ENCODE data around the gene SIRPB2. TPM values are rescaled to one million over a fixed set of nuclear protein-coding genes. Genes with fewer than 3 reads are reported as not detected.

The SIRPB2 gene
- total RNA-seq, 1 donor from 2014 or later: 8.6 TPM

DNA sequence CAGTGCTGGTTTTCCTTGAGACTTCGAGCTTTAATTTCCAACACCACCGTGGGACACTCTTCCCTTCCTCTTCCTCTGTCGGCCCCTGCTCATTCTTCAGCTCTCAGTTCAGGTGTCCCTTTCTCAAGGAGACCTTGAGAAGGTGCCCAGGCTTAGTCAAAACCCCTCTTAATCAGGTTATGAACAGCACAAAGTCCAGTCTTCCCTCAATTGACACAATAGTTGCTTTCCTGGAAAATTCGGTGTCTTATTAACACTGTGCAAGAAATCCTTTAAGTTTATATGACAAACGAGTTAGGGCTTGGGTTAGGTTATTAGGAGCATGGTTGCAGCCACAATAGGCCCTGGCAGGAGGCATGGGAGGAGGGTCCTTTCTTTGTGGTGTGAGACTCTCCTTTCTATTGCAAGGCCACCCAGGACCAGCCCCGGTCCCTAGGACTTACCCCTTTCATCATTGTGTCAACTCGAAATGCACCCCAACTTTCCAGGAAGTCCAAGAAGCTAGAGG lies 23.0 kb downstream of the SIRPB2 start:
- Histone ChIP-seq H3K4me3 (no peak overlapping the region), H3K4me1 (peaks cover 14 to 35% of the 10 kb centered on the region in 2 donors), H3K9me3 (no peaks in the 10 kb centered on the region), H3K27me3 (no peaks in the 10 kb centered on the region), H3K36me3 (peaks cover 0 to 13% of the 10 kb centered on the region in 2 donors), H3K27ac (no peak overlapping the region)
- TF ChIP-seq, protein P1, sequence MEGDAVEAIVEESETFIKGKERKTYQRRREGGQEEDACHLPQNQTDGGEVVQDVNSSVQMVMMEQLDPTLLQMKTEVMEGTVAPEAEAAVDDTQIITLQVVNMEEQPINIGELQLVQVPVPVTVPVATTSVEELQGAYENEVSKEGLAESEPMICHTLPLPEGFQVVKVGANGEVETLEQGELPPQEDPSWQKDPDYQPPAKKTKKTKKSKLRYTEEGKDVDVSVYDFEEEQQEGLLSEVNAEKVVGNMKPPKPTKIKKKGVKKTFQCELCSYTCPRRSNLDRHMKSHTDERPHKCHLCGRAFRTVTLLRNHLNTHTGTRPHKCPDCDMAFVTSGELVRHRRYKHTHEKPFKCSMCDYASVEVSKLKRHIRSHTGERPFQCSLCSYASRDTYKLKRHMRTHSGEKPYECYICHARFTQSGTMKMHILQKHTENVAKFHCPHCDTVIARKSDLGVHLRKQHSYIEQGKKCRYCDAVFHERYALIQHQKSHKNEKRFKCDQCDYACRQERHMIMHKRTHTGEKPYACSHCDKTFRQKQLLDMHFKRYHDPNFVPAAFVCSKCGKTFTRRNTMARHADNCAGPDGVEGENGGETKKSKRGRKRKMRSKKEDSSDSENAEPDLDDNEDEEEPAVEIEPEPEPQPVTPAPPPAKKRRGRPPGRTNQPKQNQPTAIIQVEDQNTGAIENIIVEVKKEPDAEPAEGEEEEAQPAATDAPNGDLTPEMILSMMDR (IDR thresholded peaks at IDR 0.05): no peak
- no peak for DNase-seq (ENCODE audit: low spot score in 2 of 2)
- intact Hi-C loops (cut with DNase I): loop anchor here (5.0 to 10.0 kb wide), 6 partner anchors 337 to 1187 kb away; partner anchors contain the start of genes FAM110A, NOP56 and SRXN1

DNA sequence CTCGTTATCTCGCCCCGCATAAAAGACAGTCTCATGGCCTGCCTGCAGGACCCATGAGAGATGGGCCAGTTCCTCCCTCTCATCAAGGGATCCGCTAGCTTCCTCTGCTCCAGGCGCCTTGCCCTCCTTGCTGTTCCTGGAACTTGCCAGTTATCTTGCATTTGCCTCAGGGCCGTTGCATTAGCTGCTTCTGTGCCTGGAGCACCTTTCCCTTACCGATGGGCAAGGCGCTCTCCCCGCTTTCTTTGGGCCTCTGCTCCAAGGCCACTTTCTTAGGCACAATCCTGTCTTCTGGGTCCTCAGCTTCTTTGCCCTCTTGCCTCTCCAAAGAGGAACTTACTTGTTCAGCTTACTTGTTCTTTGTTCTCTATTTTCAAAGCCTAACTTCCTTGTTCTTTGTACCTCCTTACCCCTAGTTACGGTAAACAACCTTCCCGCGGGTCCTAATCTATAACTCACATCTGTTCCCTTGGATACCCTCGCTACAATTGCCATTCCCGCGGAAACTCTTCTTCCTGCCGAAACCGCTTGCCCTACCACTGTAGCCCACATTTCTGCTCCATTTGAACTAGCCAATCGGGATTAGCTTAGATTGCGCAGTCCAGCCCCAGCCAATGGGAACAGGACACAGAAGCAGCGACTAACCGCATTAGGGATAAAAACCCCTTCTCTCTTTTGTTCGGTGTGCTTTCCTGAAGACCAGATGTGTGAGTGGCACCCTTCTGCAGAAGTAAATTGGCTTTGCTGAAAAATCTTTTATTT lies 23.7 kb downstream of the SIRPB2 start:
- no peaks in the 10 kb centered on the region for H3K9me3 ChIP-seq
- H3K36me3 ChIP-seq: peaks cover 0 to 16% of the 10 kb centered on the region in 2 donors
- H3K4me1 ChIP-seq: peaks cover 14 to 35% of the 10 kb centered on the region in 2 donors
- TF ChIP-seq, protein P1 (IDR thresholded peaks at IDR 0.05): no peak
- intact Hi-C loops (cut with DNase I): loop anchor here (2.0 to 10.0 kb wide), 8 partner anchors 155 to 1187 kb away; partner anchors contain the start of genes FAM110A, NOP56 and SRXN1
- peak overlapping the region; percentile 67 to 81 for H3K4me3 ChIP-seq
- H3K27me3 ChIP-seq: no peaks in the 10 kb centered on the region
- peak overlapping the region; percentile 37 to 80 for H3K27ac ChIP-seq
- DNase-seq (ENCODE audit: low spot score in 2 of 2): peak in 1 of 2 donors; percentile 75

DNA sequence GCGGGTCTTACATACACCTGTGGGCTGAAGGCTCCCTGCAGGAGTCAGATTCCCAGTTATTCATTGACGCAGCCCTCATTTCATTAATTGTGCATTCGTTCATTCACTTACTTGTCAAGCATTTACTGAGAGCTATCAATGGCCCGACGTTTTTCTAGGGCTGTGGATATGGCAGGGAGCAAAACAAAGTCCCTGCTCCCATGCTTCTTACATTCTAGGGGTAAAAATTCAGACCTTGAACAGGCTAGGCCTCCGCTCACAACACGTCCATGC lies 24.2 kb downstream of the SIRPB2 start:
- intact Hi-C loops (cut with DNase I): loop anchor here (2.0 to 10.0 kb wide), 8 partner anchors 154 to 1188 kb away; partner anchors contain the start of genes FAM110A, NOP56 and SRXN1
- H3K27me3 ChIP-seq: no peaks in the 10 kb centered on the region
- H3K36me3 ChIP-seq: peaks cover 0 to 19% of the 10 kb centered on the region in 2 donors
- TF ChIP-seq, protein P1 (IDR thresholded peaks at IDR 0.05): no peak
- no peaks in the 10 kb centered on the region for H3K9me3 ChIP-seq
- peaks cover 14 to 35% of the 10 kb centered on the region in 2 donors for H3K4me1 ChIP-seq
- DNase-seq (ENCODE audit: low spot score in 2 of 2): no peak
- H3K27ac ChIP-seq: peak overlapping the region; percentile 37 to 80
- peak overlapping the region; percentile 67 to 81 for H3K4me3 ChIP-seq

DNA sequence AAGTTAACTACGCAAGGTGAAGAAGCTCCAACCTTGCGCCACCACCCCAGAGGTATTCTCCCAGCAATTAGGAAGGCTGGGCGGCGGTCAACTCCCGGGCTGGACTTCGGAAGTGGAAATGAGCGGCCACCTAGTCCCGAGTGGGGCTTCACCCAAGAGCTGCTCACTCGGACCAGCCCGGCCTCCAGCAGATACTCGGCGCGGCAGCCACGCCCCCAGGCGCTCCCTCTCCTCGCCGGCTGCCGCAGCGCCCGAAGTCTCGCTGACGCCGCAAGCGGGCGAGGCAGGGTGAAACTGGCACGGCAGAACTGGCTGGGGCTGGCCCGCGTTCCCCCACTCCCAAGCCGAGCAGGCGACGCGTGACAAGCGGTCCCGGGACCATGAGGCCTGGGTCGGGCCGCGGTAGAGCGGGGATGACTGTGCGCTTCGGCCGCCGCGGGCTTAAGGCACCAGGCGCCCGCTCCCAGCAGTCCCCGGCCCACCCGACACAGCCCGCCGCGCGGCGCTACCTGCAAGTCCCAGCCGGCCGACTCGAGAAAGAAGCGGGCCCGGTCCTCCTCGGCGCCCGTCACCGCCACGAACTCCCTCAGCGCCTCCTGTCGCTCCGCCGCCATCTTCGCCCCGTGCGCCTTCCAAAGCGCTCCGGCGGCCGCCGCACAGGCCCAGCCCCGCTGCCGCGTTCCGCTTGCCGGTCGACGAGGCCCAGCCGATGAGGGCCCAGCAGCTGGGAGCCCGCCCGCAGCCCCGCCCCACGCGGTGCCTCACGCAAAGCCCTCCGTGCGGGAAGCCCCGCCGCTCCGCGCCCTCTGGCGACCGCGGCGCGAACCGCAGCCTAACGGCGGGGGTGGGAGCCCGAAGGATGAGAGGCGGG lies 24.8 kb downstream of the SIRPB2 start, which contains the start of gene NSFL1C:
TSS of gene NSFL1C (minus strand) at position 639 of the 871 bp plus-strand sequence. CDS start at position 614, 25 bp downstream.
- peak within 1 kb of the TSS; percentile 67 to 81 for H3K4me3 ChIP-seq
- H3K4me1 ChIP-seq: peaks cover 14 to 35% of the 10 kb centered on the region in 2 donors
- intact Hi-C loops (cut with DNase I): loop anchor here (1.0 to 10.0 kb wide), 12 partner anchors 73 to 1188 kb away; partner anchors contain the start of genes FAM110A, FKBP1A, NOP56 and PSMF1
- TF ChIP-seq, protein P1 (IDR thresholded peaks at IDR 0.05): peak; percentile 95 to 97 (median 95)
- no peaks in the 10 kb centered on the region for H3K9me3 ChIP-seq
- no peaks in the 10 kb centered on the region for H3K27me3 ChIP-seq
- peaks cover 0 to 24% of the 10 kb centered on the region in 2 donors for H3K36me3 ChIP-seq
- H3K27ac ChIP-seq: peak within 1 kb of the TSS; percentile 80
- DNase-seq (ENCODE audit: low spot score in 2 of 2): peak; percentile 78 to 97
